Esophagus muscularis mucosa (tissue), 4 donors: ENCODE measurements around the gene WDFY4. TPM values are rescaled to one million over a fixed set of nuclear protein-coding genes. Genes with fewer than 3 reads are reported as not detected.

ENCODE experiments used
- DNase-seq: peaks from one replicate; pipeline ENCODE4 v3.0.0-alpha.2; 2017; ENCODE audit errors: extremely low spot score
- H3K27ac ChIP-seq, 4 donors: fragments of 200-600 bp; sonication (generic); replicated peaks in 1 of 4; 1 replicate in 3 of 4; 2 replicates in 1 of 4; pipeline ENCODE4 v1.5.1; 2016 to 2019; ENCODE audit warnings: mild to moderate bottlenecking in 1 of 4
- H3K27me3 ChIP-seq, 4 donors: fragments of 200-600 bp; sonication (generic); one replicate each; pipeline versions ENCODE4 v1.5.1 to v1.6.0; 2016 to 2019
- H3K36me3 ChIP-seq, 4 donors: fragments of 200-600 bp; sonication (generic); one replicate each; pipeline ENCODE4 v1.5.1; 2016 to 2019
- H3K4me1 ChIP-seq, 4 donors: fragments of 200-600 bp; sonication (generic); one replicate each; pipeline ENCODE4 v1.5.1; 2016 to 2019
- H3K4me3 ChIP-seq, 4 donors: fragments of 200-600 bp; sonication (generic); 1 replicate in 2 of 4; 2 replicates in 2 of 4; pipeline ENCODE4 v1.5.1; 2016 to 2019; ENCODE audit warnings: mild to moderate bottlenecking in 4 of 4, moderate library complexity in 1 of 4
- H3K9me3 ChIP-seq, 4 donors: fragments of 200-600 bp; sonication (generic); 1 replicate in 3 of 4; 2 replicates in 1 of 4; pipeline ENCODE4 v1.5.1; 2016 to 2019
- EP300 ChIP-seq: sonication (generic); formaldehyde crosslinking; IDR thresholded peaks from one replicate; pipeline ENCODE4 v1.6.1; 2017; ENCODE audit warnings: antibody characterized with exemption
- POLR2A ChIP-seq: fragments of 450-650 bp; IDR thresholded peaks from one replicate; pipeline ENCODE4 v1.6.1; 2017; ENCODE audit warnings: antibody characterized with exemption, moderate library complexity, mild to moderate bottlenecking, low read depth
- POLR2AphosphoS5 ChIP-seq, 2 donors: sonication (generic); formaldehyde crosslinking; IDR thresholded peaks; one replicate each; pipeline ENCODE4 v1.6.1; 2017; ENCODE audit warnings: antibody characterized with exemption in 2 of 2
- WGBS: methylation state at CpG from one replicate; pipeline ENCODE4 v1.1.5; 2018; 5-methylcytosine and 5-hydroxymethylcytosine counted together
- intact Hi-C: fragments of 100-400 bp; cut with DNase I; formaldehyde crosslinking; loops from one replicate; pipeline ENCODE4 v1.15.1; 2023
- total RNA-seq, 4 donors: library from RNA; depleted of rRNA; stranded (reverse); fragments of >200 nt; gene quantifications; one replicate each; pipeline versions ENCODE4 v1.1.0 to v1.2.1, GENCODE V29; 2016
- TF ChIP-seq, protein P1 (sequence below), 3 experiments: fragments of 200-600 bp in 2 of 3; fragments of 450-650 bp in 1 of 3; sonication (generic) in 2 of 3; IDR thresholded peaks; one replicate each; pipeline ENCODE4 v1.5.1; 2017 to 2019; ENCODE audit warnings: antibody characterized with exemption in 3 of 3, mild to moderate bottlenecking in 2 of 3, moderate library complexity in 1 of 3

Gene WDFY4
- total RNA-seq, 4 donors from 2014 or later: 2.3 to 7.3 (median 5.2) TPM

DNA sequence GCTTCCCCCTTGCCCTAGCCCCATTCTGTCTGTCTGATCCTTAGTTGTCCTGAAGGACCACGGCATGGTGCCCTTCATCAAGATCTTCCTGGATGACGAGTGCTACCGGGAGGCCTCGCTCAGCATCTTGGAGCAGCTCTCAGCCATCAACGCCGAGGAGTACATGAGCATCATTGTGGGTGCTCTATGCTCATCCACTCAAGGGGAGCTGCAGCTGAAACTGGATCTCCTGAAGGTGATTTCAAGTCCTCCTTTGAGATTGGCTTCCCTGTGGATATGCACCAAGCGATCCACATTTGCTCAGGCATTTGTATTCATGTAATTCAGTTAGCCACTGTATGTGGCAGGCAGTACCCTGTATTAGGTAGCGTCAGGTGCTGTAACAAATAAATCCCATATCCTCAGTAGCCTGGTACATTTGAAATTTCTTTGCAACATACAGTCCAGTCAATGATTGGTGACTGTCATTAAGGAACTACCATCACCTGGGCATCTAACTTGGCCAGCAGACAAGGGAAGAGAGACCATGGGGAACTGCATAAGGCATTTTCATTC is 51.2 kb downstream of the WDFY4 start:
- Histone ChIP-seq H3K4me1 (no peaks in the 10 kb centered on the region), H3K27ac (no peak overlapping the region)
- 94% methylated on average over 6 of the region's 8 CpGs for WGBS

GRCh38 chr10:48736596-48736995 is 51.9 kb downstream of the WDFY4 start:
- DNase-seq: peak; percentile 77
- intact Hi-C loops: no loop called here
- WGBS: 44% methylated on average over 1 of the region's 1 CpG
- Histone ChIP-seq H3K27ac (no peak overlapping the region), H3K36me3 (no peaks in the 10 kb centered on the region), H3K4me3 (no peak overlapping the region), H3K27me3 (peaks cover 0 to 4% (median 0%) of the 10 kb centered on the region in 4 donors), H3K4me1 (no peaks in the 10 kb centered on the region), H3K9me3 (no peaks in the 10 kb centered on the region)
- TF ChIP-seq, protein P1, sequence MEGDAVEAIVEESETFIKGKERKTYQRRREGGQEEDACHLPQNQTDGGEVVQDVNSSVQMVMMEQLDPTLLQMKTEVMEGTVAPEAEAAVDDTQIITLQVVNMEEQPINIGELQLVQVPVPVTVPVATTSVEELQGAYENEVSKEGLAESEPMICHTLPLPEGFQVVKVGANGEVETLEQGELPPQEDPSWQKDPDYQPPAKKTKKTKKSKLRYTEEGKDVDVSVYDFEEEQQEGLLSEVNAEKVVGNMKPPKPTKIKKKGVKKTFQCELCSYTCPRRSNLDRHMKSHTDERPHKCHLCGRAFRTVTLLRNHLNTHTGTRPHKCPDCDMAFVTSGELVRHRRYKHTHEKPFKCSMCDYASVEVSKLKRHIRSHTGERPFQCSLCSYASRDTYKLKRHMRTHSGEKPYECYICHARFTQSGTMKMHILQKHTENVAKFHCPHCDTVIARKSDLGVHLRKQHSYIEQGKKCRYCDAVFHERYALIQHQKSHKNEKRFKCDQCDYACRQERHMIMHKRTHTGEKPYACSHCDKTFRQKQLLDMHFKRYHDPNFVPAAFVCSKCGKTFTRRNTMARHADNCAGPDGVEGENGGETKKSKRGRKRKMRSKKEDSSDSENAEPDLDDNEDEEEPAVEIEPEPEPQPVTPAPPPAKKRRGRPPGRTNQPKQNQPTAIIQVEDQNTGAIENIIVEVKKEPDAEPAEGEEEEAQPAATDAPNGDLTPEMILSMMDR (IDR thresholded peaks at IDR 0.05): no peak
- TF ChIP-seq EP300 (no peak), POLR2A (no peak), POLR2AphosphoS5 (IDR thresholded peaks at IDR 0.05) (no peak)

More for the DNA sequence above, 51.2 kb downstream of the WDFY4 start:
- Histone ChIP-seq H3K9me3 (no peaks in the 10 kb centered on the region), H3K27me3 (peaks cover 0 to 4% (median 0%) of the 10 kb centered on the region in 4 donors), H3K36me3 (no peaks in the 10 kb centered on the region), H3K4me3 (no peak overlapping the region)
- TF ChIP-seq POLR2AphosphoS5 (IDR thresholded peaks at IDR 0.05): no peak
- TF ChIP-seq POLR2A: no peak
- TF ChIP-seq, protein P1 (IDR thresholded peaks at IDR 0.05): no peak
- peak; percentile 82 for DNase-seq
- intact Hi-C loops: no loop called here

DNA sequence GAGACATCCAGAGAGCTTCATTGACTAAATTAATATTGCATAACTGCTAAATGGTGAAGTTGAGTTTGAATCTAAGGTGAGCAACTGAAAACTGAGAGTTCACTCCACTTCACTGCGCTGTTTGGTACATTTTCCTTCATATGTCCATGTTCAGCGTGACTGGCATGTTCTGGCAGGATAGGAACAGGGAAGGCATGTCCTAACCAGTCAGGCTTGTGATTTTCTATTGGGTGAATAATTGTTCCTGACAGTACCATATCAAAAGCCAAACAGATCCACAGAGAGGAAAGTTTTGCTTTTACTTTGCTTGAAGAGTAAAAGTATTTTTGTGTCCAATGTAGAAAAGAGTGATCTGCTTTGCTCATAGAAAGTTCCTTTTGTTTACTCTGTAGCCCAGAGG is 53.2 kb downstream of the WDFY4 start:
- H3K27me3 ChIP-seq: peaks cover 0 to 4% (median 0%) of the 10 kb centered on the region in 4 donors
- intact Hi-C loops: no loop called here
- H3K9me3 ChIP-seq: no peaks in the 10 kb centered on the region
- H3K36me3 ChIP-seq: no peaks in the 10 kb centered on the region
- H3K4me3 ChIP-seq: no peak overlapping the region
- DNase-seq: no peak
- no peak overlapping the region for H3K27ac ChIP-seq
- TF ChIP-seq, protein P1 (IDR thresholded peaks at IDR 0.05): no peak
- TF ChIP-seq POLR2AphosphoS5 (IDR thresholded peaks at IDR 0.05) (no peak), POLR2A (no peak), EP300 (no peak)
- no peaks in the 10 kb centered on the region for H3K4me1 ChIP-seq
- 90% methylated on average over 2 of the region's 2 CpGs for WGBS

DNA sequence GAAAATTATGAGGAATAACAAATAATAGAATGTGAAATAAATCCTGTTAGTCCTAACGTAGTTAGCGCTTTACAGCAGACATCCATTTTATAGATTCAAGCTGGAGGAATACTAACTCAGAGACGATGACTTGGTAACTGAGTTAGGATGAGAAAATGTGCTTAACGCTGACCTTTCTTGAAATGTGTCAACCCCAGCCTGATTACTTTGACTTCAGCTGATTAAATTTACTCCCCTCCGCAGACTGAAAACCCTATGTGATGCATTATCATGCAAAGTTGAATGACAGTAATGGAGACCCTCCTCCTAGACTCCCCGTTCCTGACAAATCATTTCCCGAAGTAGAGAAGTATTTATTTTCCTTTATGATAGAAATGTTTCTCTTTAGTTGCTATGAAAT is 54.5 kb downstream of the WDFY4 start:
- intact Hi-C loops: no loop called here
- Histone ChIP-seq H3K9me3 (no peaks in the 10 kb centered on the region), H3K36me3 (no peaks in the 10 kb centered on the region), H3K27me3 (peaks cover 0 to 4% (median 0%) of the 10 kb centered on the region in 4 donors), H3K27ac (no peak overlapping the region), H3K4me3 (no peak overlapping the region), H3K4me1 (no peaks in the 10 kb centered on the region)
- 76% methylated on average over 7 of the region's 7 CpGs for WGBS
- TF ChIP-seq POLR2AphosphoS5 (IDR thresholded peaks at IDR 0.05) (no peak), POLR2A (no peak), EP300 (no peak)
- TF ChIP-seq, protein P1 (IDR thresholded peaks at IDR 0.05): no peak
- peak; percentile 21 for DNase-seq
